ENCODE results near the gene THYN1.

GRCh38 chr11:134266440-134266839 is 13.3 kb upstream of the THYN1 start:
- TF ChIP-seq, protein P1, sequence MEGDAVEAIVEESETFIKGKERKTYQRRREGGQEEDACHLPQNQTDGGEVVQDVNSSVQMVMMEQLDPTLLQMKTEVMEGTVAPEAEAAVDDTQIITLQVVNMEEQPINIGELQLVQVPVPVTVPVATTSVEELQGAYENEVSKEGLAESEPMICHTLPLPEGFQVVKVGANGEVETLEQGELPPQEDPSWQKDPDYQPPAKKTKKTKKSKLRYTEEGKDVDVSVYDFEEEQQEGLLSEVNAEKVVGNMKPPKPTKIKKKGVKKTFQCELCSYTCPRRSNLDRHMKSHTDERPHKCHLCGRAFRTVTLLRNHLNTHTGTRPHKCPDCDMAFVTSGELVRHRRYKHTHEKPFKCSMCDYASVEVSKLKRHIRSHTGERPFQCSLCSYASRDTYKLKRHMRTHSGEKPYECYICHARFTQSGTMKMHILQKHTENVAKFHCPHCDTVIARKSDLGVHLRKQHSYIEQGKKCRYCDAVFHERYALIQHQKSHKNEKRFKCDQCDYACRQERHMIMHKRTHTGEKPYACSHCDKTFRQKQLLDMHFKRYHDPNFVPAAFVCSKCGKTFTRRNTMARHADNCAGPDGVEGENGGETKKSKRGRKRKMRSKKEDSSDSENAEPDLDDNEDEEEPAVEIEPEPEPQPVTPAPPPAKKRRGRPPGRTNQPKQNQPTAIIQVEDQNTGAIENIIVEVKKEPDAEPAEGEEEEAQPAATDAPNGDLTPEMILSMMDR (IDR thresholded peaks at IDR 0.05): no peak
- no peak for TF ChIP-seq ZFX (IDR thresholded peaks at IDR 0.05; ENCODE audit: borderline replicate concordance)

Data from 22Rv1 (cell line).